Sigmoid colon (tissue), 3 donors: ENCODE measurements around the gene VASP.

ENCODE experiments used
- CTCF ChIP-seq, 4 experiments: fragments of 450-650 bp in 3 of 4; fragments of 200-600 bp in 1 of 4; IDR thresholded peaks; one replicate each; pipeline ENCODE4 v1.5.1; 2016 to 2019; ENCODE audit warnings: antibody characterized with exemption in 4 of 4, mild to moderate bottlenecking in 3 of 4, moderate library complexity in 2 of 4
- POLR2A ChIP-seq, 2 donors: fragments of 450-650 bp; IDR thresholded peaks; one replicate each; pipeline ENCODE4 v1.6.1; 2016; ENCODE audit warnings: antibody characterized with exemption in 2 of 2, mild to moderate bottlenecking in 2 of 2, moderate library complexity in 2 of 2

- TF ChIP-seq POLR2A (IDR thresholded peaks at IDR 0.05) (no peak), CTCF (IDR thresholded peaks at IDR 0.05) (no peak)
These were observed 1.4 kb upstream of the VASP start for GRCh38 chr19:45505996-45506245.
